HG02642 (cell line): ENCODE data around the gene BCAS1.

Experiments used
- ATAC-seq: cut with Tn5 transposase; IDR thresholded peaks from one replicate; pipeline ENCODE4 v1.9.1; 2021; ENCODE audit warnings: mild to moderate bottlenecking; ENCODE audit not compliant: unreplicated experiment, poor library complexity

BCAS1 gene

DNA sequence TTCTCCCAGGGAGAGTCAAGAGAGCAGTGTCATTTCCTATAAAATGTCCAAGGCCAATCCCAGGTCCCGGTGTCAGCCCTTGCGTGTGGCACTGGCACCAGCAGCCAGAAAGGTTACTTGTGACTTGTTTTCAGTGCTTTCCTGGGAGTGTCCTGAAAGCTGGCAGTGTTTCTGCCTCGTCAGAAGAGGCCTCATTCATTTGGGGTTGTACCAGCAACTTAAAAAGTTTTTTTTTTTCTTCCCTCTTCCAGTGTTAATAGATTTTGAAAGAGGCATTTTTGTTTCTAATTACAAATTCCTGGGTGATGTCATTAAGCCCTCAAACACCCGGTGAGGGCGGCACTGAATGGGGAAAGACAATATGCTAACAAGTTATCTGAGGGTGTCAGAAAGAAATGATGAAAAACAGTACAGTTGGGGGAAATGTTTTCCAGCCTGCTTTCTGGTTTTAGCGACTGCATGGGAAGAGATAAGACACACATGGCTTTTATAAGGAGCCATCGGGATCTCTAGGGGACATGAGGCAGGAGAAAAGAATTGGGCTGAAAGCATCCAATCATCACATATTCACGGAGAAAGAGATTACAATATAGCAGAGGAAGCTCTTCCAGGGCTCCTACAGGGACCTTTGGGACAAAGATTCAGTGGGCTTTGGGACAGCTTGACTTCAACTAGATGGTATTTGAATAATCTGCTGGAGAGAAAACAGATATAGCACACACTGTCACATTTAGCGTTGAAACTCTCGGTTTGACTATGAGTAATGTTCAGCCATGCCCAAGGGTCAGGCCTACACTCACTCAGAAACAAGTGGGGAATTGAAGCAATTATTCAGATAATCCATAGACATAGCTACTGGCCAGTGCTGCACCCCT, 153.0 kb downstream of the BCAS1 start:
- peak; percentile 77 for ATAC-seq

DNA sequence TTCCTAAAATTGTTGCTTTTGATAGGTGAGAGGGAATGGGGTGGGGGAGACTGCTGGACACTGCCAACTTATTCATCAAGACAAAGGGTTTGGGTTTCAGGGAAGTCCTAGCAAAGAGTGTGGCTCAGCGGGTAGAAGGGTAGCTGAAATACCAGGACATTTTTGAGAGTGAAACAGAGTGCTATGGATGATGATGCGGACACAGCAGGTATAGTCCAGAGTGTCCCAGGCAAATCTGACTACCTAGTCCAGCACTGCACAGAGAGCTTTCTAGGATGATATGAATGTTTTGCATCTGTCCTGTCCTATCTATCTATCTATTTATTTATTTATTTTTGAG, 154.3 kb downstream of the BCAS1 start:
- no peak for ATAC-seq

DNA sequence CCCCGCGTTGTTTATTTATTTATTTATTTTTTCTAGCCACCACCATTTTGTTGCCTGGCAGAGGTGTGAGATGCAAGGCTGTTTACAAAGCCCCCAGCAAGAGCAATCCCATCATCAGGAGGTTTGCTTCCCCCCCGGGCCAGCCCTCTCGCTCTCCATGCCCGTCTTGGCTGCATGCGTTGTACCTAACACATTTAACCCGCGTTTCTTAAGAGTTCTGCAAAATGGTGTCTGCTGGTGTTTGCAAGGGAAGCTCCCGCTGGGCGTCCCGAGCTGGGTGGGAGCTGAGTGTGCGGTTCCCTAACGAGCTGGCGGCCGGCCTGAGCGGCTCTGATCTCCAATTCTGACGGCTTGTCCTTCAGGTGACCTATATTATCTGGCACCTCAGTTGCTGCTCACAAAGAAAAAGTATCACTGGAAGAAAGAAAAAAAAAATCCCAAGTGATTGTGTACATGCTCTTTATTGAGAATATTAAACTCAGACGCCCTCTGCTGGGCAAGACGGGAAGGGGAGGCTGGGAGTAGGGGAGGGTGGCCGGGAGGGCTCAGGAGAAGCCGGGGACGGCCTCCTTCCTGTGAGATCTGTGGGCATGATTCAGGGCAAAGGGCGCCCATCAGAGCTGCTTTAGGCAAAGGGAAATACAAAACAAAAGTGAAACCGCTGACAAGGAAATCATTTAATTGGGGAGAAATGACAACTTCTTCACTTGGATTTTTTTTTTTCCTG, 154.8 kb downstream of the BCAS1 start:
- ATAC-seq = peak; percentile 63

DNA sequence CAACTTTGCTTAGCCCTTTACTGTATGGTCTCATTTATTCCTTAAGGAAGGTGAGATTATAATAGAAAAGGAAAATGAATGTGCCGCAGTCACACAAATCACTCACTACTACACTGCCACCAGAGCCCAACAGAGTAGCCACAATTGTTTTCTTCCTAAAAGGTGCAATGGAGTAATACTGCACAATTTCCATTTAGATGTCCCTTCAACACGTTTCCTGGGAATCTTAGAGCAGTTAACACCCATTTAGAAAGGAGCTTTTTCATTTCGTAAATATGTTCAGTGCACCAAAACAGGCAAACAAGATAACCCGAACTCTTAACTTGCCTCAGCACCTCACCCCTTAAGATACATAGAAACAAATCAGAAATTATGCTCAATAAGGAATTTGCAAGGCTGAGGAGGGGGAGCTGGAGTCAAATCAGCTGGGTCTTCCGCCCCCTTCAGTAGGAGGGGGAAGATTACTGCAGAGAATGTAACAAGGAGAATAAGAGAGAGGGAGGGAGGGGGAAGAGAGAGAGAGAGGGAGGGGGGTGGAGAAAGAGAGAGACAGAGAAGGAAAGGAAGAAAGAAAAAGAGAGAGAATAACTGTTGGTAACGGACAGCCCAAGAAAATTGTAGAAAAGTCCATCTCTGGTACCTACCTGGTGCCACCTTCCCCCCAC, 155.5 kb downstream of the BCAS1 start:
- no peak for ATAC-seq

DNA sequence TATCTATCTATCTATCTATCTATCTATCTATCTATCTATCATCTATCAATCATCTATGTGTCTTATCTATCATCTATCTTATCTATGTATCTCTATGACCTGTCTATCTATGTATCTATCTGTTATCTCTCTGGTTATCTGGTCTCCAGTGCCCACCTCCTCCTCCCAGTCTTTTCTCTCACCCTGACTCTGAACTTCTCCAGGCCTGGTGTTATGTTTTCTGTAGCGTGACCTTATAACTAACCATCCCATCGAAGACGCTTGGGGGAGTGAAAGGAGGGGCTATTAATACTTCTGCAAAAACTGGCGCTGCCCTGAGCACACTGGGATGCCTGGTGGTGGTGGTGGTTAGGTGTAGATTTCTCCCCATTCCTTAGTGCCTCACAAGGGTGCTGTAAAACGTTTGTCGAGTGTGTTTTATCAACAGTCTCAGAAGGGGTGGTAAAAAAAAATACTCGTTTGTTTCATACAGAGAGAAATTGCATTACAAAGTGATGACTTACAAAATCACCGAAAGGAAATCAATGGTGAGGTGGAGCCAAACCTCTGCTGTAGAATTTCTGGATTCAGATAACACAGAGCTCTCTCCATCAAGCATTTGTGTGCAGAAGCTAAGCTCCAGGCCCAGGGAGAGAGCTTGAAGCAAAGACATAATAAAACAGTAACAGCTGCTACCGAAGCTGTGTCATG, 156.2 kb downstream of the BCAS1 start:
- no peak for ATAC-seq

DNA sequence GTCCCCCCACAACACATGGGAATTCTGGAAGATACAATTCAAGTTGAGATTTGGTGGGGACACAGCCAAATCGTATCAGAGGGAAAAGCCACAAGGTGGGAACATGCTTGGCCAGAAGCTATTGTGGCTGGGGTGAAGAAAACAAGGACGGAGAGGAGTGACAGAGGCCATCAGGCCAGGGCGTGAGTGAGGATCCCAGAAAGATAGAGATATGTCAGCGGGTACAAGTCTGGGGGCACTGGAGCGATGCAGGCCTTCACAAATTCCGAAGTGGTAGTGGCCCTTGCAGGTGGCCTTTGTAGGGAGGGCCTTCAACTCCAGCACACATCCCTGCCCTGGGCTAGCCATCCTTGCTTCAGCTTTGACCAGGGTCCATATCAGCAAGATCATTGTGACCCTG, 159.1 kb downstream of the BCAS1 start:
- no peak for ATAC-seq

DNA sequence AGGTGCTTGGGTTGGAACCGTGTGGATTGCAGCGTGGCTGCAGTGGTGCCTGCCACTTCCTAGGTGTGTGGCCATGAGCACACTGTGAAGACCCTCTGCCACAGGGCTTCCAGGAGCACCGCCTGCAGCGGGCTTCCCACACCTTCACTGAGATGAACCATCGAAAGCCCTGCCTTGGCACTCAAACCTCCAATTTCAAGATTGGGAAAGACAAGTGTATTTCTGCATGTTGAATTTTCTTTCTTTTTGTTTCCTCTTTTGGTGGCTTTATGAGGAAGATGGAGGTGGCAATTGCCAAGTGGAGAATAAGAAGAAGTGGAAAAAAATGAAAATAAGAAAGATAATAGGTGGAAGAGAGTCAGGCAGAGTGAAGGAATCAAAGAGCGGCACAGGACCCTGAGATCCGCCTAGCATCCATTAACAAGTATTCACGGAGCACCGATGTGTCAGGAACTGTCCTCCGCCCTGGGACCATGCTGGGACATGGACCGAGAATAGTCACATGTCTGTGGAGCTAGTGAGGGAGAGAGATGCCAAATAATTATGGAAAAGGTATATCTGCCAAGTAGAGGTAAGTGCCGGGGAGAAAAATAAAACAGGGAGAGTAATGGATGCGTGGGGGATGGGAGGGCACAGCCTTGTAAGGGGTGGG, 159.9 kb downstream of the BCAS1 start:
- ATAC-seq = no peak

DNA sequence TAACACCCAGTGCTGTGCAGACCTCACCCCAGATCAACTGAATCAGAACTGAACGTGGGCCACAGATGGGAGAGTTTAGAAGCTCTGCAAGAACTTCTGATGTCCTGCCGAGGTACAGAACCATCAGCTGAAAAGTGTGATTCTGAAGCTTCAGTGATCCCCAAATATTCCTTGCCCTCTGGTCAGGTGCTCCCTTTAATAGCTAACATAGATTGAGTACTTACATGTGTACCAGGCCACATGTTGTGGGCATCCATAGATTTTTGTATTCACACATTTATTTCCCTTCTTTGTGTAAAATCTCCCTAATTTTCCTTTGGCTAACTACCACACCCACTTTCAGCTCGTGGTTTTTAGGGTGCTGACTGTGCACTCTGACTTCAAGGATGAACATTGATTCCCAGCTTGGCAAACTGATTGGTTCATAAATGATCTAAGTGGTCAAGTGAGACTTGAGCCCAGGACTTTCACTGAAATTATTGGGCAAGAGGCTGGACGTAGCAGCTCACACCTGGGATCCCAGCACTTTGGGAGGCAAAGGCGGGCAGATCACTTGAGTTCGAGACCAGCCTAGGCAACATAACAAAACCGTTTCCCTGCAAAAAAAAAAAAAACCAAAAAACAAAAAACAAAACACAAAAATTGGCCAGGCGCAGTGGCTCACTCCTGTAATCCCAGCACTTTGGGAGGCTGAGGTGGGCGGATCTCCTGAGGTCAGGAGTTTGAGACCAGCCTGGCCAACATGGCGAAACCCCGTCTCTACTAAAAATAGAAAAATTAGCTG, 162.2 kb downstream of the BCAS1 start:
- ATAC-seq = no peak

DNA sequence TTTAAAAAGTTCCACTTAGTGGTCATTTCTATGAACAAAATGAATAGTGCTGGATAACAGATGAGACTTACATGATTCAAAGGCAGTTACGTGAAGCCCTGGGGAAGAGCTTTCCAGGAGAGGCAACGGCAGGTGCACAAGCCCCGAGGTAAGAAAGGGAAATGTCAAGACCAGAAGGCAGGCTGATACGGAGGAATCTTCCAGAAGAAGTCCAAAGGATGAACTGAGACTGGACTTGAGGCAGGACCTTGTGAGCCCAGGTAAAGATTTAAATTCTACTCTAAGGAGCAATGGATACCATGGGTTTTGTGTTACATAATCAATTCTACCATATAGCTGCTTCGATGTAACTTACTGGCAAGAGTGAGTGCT, 164.6 kb downstream of the BCAS1 start:
- ATAC-seq = no peak

DNA sequence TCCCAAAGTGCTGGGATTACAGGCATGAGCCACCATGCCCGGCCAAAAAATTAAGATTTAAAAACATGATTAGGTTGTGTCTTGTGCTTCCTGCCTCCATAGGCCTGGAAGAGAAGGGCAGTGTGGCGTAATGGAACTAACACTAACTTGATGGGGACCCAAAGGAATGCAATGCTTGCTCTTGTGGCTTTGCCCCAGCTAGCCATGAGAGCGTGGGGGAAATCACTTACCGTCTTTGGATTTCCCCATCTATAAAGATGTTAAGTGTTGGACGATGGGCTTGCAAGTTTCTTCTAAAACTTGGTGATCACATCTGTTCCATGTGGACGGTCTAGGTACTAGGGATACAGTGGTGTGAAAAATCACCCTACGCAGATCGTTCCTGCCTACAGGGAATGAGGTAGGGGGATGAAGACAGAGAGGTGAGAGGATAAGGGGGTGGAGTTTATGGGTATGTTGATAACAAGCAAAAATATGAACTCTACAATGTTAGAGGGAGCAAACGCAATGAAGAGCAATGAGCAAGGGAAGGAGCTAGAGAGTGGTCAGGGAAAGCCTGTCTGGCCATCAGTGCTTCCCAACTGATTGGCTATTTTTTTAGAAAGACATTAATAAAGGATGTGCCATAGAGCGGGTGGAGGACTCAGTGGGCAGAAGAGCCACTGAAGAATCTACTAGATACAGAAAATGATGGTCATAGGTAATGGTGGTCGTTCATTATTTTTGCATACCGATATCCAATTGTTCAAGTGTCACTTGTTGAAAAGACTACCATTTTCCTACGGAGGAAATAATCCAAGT, 165.2 kb downstream of the BCAS1 start:
- peak; percentile 54 for ATAC-seq

DNA sequence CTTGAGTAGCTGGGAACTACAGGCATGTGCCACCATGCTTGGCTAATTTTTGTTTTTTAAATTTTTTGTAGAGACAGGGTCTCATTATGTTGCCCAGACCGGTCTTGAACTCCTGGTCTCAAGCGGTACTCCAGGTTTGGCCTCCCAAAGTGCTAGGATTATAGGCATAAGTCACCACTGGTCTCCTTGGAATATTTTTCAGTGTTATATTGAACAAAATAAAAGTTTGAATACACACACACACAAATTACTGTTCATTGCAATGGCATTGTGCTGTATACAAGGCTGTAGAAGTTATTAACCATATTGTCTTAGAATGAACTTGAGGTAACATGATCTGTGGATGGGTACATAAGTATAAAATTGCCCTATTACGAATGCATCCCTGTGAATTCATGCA, 166.1 kb downstream of the BCAS1 start:
- ATAC-seq = no peak

DNA sequence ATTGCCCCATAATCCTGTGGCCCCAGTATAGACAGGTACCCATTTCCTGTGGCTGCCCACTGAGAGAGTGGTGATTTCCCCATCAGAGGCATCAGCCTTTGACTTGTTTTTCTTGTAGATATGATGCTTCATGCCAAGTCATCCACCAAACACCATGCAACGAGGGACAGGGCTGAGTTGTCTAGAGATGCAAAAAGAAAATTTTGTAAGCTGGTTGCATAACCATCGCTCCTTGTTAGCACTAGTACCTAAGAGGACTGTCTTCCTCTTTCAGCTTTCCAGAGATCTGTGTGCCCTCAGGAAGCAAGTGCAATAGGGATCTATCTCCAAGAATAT, 166.8 kb downstream of the BCAS1 start:
- no peak for ATAC-seq

DNA sequence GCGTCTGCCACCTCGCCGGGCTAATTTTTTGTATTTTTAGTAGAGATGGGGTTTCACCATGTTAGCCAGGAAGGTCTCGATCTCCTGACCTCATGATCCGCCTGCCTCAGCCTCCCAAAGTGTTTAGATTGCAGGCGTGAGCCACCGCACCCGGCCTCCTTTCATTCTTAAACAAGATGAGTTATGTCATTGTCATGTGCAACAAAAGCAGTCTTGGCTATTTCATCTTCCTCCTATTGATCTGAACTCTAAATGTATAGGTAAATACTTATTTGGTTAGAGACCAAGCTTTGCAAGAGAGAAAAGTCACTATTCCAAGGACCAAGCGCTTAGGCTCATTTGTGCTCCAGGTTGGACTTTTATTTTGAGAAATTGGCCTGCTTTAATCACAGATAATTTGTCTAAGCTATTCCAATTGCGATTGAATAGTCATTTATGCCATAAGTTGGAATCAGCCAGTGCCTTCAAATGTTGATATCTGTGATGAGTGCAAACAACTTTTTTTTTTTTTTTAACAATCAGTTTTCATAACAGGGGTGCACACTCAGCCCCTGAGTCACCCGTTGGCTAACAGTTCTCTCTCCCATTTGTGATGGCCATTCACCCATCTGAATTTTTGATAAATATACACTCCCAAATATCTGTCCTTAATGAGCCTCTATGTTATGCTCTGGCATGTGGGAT, 167.3 kb downstream of the BCAS1 start:
- no peak for ATAC-seq

DNA sequence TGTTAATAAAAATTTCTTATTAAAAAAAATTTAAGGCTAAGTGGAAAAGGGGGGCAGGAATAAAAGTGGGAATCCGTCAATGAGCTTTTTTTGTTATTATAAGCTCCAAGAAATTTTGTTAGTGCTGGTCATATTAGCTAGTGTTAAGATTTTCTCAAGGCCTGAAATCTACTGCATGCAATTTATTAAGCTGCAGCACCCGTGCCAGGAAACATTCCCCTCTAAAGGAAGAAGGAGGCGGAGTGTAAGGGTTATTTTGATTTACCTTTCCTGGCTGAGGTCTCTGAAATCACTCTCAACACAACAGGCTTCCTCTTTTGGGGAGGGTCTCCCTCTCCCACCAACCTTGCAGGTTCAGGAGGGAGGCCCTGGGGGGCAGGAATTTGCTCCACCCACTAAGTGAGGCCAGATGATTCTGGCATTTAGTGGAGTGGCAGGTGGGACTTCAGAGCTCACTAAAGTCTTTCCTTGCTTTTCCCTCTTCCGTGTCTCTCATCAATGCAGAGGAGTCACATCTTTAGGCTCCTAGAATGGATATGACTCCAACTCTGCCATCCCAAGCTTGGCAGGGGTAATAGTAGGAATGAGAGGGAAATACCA, 168.8 kb downstream of the BCAS1 start:
- no peak for ATAC-seq

DNA sequence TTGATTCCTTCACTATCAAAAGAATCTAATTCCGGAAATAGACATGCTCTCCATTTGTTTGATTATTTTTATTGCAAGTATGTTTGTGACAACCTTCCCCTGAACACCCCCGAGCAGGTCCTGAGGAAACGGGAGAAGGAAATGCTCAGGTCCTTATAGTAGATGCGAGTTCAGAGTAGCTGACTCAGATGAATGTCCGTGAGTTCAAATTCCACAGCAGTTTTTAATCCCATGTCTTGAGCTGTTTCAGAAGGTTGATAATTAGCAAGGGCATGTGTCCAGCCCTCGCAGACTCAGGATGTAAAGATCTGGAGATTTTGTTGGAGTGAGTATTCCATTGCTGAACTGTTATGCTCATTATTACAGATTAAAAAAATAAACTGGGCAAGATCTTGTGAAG, 169.3 kb downstream of the BCAS1 start:
- no peak for ATAC-seq

DNA sequence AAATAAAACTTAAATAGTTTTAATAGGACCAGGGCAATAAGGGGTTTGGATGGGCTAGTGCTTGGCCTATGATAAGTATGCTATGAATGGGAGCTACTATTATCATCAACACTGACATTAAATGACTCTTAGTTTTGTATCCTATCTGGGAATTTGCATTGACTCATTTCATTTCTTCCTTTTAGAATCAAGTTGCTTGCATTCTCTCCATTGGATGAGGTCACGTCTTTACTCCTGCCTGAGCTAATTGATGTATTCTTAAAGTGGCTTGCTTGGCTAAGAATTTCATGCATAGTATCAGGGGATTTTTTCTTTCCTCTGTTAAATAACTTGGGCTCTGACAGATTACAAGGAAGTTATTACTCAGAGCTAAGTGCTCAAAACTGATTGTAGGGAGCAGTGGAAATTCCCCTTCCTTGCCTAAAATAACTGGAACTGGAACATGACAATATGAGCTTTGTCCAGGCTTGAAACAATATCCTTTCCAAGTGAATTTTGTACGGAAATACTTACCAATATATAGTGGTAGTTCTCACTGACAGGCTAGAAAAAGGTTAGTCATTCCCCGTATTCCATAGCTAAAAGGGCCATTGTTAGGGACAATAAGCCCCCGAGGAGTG, 169.9 kb downstream of the BCAS1 start:
- ATAC-seq = no peak

DNA sequence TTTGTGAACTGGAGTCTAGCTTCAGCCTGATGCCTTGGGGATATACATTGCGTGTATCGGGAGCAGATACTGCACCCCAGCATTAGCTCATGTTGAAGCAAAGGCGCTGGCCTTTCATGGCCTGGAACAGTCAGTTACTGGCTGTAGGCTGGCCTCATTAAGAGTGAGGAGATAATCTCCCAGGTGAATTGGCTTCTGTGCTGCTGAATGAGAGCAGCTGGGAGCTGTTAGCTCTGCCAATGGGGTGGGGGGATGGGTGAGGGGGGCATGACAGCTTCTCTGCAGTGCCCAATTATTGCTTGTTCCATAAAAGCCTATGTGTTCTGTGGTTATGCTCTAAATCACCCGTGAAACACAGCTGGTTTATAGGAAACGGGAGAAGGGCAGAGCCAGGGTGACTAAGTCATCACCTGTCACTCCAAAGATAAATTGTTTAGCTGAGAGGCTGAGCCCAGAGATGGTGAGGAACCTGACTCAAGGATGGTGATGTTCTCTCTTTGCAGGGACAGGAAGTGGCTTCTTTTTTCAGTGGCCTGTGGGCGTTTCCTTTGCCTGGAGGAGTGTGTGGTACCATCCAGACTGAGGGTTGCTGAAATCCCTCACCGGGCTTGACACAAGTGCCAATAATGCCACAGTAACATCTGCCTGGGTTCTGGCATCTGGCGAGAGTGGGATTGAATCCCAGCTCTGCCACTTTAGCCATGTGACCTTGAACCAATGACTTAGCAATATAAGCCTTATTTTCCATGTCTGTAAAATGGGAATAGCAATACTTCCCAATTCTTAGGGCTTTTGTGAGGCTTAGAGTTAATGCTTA, 170.8 kb downstream of the BCAS1 start:
- peak; percentile 82 for ATAC-seq
